Smooth muscle cell of the coronary artery (primary cell): ENCODE results near the gene LY6G5B. TPM values are rescaled to one million over a fixed set of nuclear protein-coding genes. Genes with fewer than 3 reads are reported as not detected.

Experiments used
- total RNA-seq: library from RNA; depleted of rRNA; stranded (reverse); fragments of >200 nt; gene quantifications from 2 replicates; pipeline ENCODE4 v1.2.3, GENCODE V29; 2014; ENCODE audit warnings: low replicate concordance

The LY6G5B gene, protein sequence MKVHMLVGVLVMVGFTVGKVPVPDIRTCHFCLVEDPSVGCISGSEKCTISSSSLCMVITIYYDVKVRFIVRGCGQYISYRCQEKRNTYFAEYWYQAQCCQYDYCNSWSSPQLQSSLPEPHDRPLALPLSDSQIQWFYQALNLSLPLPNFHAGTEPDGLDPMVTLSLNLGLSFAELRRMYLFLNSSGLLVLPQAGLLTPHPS
- total RNA-seq: 2.2 and 4.0 TPM in 2 replicates

DNA sequence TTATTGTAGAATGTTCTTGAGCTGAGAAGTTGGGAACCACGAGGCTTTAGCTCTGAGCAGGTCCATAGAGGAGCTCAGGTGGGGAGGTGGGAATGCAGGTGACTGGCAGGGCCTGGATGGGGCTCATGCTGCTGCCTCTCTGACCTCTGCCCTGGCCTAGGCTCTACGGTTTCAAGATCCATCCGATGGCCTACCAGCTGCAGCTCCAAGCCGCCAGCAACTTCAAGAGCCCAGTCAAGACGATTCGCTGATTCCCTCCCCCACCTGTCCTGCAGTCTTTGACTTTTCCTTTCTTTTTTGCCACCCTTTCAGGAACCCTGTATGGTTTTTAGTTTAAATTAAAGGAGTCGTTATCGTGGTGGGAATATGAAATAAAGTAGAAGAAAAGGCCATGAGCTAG lies at the start of gene LY6G5B:
LY6G5B (plus strand) TSS at position 301 of the 400 bp plus-strand sequence. CDS start 975 bp downstream, outside the sequence.

DNA sequence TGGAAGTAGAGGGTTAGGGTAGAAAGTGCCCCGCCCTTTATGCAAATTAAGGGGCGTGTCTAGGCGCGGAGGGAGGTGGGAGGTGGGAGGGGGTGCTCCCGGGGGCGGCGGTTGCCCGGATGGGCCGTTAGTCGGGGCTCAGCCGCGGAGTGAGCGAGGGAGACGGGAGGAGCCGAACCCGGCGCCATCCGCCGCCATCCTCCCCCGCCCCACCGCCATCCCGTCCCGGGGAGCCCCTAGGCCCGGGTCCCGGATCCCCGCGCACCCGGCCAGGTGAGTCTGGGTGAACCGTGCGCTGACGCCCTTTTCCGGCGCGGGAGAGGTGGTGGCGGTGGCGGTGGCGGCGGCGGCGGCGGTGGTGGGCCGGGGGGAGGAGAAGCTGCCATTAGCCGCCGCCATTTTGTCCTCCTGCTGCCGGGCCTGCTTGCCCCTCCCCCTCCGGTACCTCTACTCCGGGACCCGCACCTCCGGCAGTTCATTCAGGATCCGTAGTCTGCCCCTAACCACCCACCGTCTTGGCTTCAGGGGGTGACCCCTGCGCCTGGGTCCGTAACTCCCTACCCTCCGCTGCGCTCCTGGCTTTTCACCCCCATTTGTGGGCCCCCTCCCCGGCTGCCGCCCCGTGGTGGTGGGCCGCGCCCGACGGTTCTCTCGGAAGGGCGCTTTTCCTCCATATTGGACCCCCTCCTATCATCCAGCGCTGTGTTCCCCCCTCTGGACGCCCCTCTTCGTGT lies 49.0 kb upstream of the LY6G5B start, which contains the start of gene PRRC2A:
PRRC2A (plus strand) TSS at position 130 of the 734 bp plus-strand sequence. CDS start 2,075 bp downstream, outside the sequence.

DNA sequence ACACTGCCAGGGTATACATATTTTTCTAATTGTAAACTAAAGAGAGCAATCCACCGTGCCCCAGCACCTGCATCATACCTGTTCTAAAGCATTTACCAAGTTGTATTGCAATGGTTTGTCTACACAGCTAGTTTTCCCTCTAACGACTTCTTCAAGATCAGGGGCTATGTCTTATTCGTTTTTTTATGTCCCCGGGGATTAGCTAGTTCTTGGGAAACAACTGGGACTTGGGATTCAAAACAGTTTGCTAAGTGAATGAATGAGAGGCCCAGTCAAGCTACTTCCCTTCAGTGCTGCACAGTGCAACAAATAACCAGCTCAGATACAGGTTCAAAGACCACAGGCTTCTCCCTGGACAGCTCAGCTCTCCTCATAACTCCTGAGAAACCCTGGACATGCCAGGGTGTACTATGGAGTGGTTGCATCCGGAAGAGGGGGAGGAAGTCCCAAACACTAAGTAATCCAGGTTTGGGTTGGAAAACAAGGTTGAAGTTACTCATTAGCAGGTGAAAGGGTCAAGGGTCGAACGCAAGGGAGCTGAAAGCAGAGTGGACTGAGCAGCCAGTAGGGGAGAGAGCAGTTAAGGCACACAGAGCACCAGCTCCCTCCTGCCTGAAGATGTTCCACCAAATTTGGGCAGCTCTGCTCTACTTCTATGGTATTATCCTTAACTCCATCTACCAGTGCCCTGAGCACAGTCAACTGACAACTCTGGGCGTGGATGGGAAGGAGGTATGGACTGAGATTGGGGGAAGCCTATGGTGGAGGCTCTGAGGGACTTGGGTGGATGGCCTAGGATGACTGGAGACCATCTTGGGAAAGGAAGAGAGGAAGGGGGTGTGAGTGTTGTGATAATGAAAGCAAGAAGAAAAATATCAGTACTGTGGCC lies 14.2 kb upstream of the LY6G5B start, which contains the start of gene APOM:
APOM (plus strand) TSS at position 546 of the 889 bp plus-strand sequence; CDS start at position 619, 73 bp downstream.

DNA sequence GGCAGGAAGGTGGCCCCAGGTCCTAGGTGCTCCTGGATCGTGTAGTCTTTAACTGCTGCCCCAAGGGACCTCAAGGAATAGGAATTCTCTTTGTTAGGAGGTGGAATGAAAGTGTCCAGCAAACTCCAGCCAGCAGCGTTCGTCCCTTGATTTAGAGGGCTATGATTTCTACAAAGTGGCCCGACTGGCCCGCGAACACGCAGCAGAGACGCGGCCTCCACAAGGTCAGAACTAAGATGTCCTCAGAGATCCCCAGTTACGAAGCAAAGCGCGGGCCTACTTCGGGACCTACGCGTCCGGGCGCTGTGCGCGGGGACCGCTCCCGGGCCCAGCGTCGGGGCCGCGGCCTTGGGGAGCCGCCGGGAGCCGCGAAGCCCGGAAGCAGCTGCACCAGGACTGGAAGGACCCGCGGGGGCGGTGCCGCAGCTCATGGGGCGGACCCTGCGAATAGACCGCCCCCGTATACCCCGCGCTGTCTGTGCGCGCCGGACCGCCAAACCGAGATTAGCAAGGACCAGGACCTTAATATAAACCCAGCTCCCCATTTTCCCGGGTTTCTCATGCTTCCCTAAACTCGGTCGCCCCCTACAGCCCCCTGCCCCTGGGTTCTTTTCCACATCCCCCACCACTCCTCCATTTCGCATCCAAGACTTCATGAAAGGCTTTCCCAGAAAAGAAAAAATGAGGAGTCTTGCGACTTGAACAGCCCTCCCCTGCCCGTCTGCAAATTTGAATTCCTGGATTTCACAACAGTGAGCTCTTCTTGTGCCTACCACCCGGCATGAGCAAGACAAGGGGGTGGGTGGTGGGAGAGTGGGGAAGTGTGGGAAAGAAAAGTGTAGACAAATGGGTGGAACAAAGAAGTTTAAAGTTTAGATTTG lies 9.2 kb upstream of the LY6G5B start, which contains the start of gene C6orf47:
C6orf47 (minus strand) TSS at position 398 of the 881 bp plus-strand sequence. CDS start 831 bp downstream, outside the sequence.

DNA sequence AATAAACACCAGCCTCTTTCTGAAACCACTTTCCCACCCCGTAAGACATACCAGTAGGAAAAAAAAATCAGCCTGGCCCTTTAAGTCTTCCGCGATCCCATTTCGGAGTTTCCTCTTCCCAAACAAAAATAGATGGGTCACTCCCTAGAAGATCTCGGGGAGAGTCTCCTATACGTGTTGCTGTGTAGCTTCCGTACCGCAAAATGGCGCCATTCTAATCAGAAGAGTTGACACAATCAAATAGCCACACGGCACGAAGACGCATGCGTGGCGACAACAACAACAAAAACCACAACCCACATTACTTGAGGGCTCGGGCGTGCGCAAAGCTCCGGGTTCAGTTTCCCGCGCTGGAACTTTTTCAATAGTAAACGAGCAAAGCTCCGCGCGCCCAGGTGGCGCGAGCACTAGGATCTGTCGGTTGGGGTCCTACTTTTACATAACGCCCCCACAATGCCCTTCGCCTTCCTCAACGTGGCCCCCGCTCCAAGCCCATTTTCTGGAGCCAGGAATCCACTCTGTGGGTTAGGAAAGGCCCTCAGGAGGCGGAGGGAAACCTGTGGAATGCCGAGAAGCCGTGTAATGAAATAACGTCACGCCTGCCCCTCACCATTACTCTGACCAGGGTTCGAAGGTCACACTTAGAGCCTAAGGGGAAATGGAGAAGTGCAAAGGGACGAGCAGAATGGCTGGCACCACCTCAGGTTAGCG lies 4.8 kb upstream of the LY6G5B start, which contains the start of gene GPANK1:
GPANK1 (minus strand) TSS at position 208 of the 711 bp plus-strand sequence. CDS start 519 bp downstream, outside the sequence.

DNA sequence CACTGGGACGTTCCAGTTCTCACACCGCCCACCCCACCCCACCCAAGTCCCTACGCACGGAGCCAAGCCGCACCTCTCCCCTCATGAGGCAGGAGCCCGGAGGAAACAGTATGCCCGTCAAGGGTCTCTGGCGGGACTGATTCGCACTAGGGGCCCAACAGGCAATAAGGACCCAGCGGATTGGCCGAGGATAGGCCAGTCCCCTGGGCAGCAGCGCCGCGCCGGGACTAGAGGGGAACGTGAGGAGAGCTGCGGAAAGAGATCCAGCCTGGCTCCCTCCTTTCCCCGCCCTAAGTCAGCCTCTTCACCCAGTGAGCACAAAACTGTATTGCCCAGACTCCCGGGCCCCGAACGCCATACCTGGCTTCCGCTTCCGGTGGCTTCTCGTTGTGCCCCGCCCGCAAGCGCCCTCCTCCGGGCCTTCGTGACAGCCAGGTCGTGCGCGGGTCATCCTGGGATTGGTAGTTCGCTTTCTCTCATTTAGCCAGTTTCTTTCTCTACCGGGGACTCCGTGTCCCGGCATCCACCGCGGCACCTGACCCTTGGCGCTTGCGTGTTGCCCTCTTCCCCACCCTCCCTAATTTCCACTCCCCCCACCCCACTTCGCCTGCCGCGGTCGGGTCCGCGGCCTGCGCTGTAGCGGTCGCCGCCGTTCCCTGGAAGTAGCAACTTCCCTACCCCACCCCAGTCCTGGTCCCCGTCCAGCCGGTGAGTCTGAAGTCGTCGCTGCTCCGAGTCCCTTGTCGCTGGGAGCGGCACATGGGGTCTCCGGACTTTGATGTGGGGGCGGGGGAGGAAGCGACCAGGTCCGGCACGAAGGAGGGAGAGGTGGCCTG lies 4.1 kb upstream of the LY6G5B start, which contains the start of gene CSNK2B:
CSNK2B (plus strand) TSS at position 580 of the 836 bp plus-strand sequence. CDS start 752 bp downstream, outside the sequence.

DNA sequence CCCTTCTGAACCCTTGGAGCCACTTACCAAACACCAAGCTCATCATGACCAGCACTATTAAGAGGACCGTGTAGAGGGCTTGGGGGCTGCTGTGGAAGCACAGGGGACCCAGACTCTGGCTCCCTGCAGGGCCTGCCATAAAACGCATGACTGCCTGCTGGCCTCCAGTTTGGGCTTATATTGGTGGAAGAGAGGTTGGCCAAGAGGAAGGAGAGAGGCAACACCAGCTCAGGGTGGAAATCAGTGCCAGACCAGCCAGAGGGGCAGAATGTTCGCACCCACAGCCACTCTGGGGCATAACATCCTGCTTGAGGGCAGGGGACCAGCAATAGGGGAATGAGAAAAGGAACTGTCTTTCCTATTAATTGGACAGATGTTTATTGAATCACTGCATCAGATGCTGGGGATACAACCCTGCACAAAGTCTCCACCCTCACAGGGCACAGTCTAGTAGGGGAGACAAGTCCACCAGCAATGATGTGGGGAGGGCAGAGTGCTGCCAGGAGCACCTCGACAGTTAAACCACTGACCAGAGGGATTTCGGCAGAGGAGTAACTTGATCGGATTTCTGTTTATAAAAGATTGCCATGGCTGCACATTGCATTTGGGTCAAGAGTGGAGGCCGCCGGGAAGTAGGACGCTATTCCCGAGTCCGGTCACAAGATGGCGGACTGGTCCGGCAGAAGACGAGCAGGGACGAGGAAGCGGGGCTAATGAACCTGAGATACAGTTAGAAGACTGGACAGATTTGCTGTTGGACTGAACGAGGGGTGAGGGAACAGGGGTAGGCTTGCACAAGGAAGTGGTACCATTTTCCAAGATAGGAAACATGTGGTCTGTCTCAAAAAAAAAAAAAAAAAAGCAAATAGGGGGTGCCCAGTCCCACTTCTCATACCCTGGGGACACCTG lies 10.7 kb downstream of the LY6G5B start, which contains the start of gene LY6G5C:
LY6G5C (minus strand) TSS at position 842 of the 909 bp plus-strand sequence; CDS start at position 148, 694 bp downstream.

DNA sequence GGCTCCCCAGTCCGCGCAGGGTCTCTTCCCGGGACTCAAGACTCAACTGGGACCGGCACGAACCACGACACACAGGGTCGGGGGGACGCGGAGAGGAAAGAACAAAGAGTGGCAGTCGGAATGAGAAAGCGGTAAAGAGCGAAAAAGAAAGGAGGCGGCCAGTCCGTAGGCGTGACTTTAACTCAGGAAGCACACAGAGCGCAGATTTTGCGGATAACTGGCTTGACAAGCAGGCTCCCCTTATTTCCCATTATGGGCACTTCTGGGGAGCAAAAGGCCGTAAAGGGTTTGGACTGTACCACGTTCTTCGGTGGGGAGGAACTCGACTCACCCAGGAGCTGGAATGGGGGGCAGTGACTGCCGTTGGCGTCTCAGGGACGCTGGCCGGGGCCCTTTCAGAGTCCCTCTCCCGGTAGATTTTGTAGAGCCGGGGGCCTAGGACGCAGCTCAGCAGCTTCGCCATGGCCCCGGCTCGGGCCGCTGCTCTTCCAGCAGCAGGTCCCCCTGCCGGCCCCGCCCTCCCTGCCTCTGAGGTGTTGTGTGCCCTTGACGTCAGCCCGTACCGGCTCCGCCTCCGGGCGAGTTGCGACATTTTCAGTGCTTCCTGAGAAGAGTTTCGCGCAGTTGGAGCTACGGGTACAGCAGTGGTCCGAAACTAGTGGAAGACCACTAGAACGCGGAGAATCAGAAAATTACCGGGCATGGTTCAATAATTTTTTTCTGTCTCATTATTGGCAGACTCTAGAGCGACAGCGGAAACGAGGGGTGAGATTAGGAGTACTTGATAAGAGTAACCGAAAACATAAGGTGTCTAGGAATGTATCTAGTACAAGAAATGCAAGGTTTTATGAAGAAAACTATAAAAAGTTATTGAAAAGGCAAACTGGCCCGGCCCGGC lies 33.3 kb downstream of the LY6G5B start, which contains the start of gene ABHD16A:
ABHD16A (minus strand) TSS at position 506 of the 898 bp plus-strand sequence; CDS start at position 463, 43 bp downstream.

DNA sequence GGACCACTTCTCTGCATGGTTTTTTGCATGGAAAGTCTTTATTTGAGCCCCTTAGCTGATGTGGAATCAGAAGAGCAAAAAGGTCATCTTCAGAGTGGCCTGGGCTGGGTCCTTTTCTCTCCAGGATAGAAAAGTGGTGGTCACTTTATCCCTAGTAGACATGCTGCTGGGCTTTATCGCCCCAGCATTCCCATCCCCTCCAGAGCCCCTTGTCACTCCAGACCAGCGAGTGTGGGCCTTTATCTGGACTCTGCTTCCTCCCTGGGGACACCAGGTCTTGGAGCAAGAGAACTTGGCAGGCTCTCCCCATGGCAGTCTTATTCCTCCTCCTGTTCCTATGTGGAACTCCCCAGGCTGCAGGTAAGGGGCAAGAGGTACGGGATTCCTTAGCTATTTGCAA lies 36.8 kb downstream of the LY6G5B start, which contains the start of gene LY6G6F:
LY6G6F (plus strand) TSS at position 268 of the 400 bp plus-strand sequence; CDS start at position 309, 41 bp downstream.

DNA sequence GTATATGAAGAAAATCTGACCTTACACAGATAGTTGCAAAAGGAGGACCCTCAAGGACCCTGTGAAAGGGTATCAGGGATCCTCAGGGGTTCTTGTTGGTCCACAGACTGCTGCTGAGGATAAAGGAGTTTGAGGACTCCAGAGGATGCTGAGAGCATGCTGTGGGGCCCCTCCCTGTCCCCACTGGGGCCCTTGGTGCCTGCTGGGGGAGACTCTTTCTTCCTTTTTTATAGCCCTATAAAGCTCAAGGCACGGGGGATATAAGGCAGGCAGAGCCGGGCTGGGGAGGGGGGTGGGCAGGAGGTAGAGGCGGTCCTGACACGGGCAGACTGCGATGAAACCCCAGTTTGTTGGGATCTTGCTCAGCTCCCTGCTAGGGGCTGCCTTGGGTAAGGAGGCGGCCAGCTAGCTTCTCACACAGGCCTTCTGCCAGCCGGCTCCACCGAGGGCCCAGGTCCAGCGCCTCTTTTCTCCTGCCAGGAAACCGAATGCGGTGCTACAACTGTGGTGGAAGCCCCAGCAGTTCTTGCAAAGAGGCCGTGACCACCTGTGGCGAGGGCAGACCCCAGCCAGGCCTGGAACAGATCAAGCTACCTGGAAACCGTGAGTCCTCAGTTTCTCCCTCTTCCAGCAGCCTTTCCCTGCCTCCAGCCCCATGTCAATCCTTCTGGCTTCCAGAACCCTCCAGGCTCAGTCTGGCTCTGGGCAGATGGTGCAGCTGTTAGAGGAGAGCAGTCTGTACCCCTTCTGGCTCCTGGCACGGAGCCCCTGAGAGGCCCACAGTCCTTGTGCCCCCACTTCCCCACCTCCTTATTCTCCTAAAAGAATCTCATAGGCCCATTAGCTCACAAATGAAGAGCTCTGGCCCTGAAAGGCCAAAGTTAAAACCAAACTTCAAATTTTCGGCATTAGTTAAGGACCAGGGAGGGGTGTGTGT lies 45.5 kb downstream of the LY6G5B start, which contains the start of gene LY6G6D:
LY6G6D (plus strand) TSS at position 327 of the 937 bp plus-strand sequence; CDS start at position 335, 8 bp downstream.

DNA sequence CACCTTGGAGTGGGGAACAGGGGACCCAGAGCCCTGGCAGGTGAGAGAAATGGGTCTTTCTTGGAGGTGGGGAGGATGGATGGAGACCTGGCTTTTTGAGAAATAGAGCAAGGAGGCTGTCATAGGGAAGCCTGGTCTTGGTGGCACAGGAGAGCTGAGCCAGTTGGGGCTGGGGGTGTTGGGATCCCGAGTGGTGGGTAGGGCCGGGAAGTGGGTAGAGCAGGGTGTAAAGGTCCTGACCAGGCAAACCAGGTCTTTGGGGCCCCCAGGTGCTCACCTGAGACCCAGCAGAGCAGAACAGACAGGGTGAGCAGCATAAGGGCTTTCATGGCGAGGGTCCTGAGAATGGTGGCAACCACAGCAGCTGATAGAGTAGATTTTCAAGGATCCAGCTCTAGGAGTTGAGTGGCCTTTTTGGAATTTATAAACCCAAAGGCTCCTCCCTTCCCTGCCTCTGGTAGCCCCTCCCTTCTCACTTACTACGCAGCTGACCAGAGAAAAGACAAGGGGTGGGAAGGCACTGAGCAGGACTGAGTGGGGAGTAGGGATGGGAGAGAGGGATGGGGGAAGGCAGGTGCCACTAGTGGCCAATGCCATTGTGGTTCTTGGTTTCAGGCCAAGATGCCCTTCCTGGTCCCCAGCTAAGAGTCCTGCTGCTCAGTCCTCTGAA lies 51.7 kb downstream of the LY6G5B start, which contains the start of gene LY6G6C:
LY6G6C (minus strand) TSS at position 396 of the 670 bp plus-strand sequence; CDS start at position 329, 67 bp downstream.

